Subcutaneous abdominal adipose tissue (tissue), 5 donors: Measurements from ENCODE around the gene SPDEF.

Experiments used
- H3K27ac ChIP-seq: one replicate; pipeline ENCODE4 v1.7.0; 2013; ENCODE audit warnings: low read depth, mild to moderate bottlenecking, inconsistent platforms, low read length, moderate library complexity
- H3K27me3 ChIP-seq, 5 donors: one replicate each; pipeline ENCODE4 v1.7.0; 2013; ENCODE audit warnings: low read length in 5 of 5, inconsistent platforms in 1 of 5; ENCODE audit not compliant: control insufficient read depth in 5 of 5, insufficient read depth in 4 of 5
- H3K36me3 ChIP-seq, 5 donors: one replicate each; pipeline ENCODE4 v1.7.0; 2013; ENCODE audit warnings: low read length in 5 of 5; ENCODE audit not compliant: control insufficient read depth in 5 of 5, insufficient read depth in 5 of 5
- H3K4me1 ChIP-seq, 5 donors: one replicate each; pipeline ENCODE4 v1.7.0; 2013; ENCODE audit warnings: low read length in 5 of 5, mild to moderate bottlenecking in 3 of 5, moderate library complexity in 1 of 5; ENCODE audit not compliant: control insufficient read depth in 5 of 5, insufficient read depth in 5 of 5
- H3K4me3 ChIP-seq, 5 donors: one replicate each; pipeline ENCODE4 v1.7.0; 2013; ENCODE audit warnings: low read length in 5 of 5, low read depth in 1 of 5
- H3K9ac ChIP-seq, 5 donors: one replicate each; pipeline ENCODE4 v1.7.0; 2013; ENCODE audit warnings: low read length in 5 of 5, mild to moderate bottlenecking in 4 of 5, moderate library complexity in 3 of 5
- H3K9me3 ChIP-seq, 5 donors: one replicate each; pipeline ENCODE4 v1.7.0; 2013; ENCODE audit warnings: low read length in 5 of 5; ENCODE audit not compliant: control insufficient read depth in 5 of 5
- donor health status: healthy.
- donor health status: healthy.
- donor health status: healthy.
- donor health status: healthy.
- donor health status: healthy.

The SPDEF gene

DNA sequence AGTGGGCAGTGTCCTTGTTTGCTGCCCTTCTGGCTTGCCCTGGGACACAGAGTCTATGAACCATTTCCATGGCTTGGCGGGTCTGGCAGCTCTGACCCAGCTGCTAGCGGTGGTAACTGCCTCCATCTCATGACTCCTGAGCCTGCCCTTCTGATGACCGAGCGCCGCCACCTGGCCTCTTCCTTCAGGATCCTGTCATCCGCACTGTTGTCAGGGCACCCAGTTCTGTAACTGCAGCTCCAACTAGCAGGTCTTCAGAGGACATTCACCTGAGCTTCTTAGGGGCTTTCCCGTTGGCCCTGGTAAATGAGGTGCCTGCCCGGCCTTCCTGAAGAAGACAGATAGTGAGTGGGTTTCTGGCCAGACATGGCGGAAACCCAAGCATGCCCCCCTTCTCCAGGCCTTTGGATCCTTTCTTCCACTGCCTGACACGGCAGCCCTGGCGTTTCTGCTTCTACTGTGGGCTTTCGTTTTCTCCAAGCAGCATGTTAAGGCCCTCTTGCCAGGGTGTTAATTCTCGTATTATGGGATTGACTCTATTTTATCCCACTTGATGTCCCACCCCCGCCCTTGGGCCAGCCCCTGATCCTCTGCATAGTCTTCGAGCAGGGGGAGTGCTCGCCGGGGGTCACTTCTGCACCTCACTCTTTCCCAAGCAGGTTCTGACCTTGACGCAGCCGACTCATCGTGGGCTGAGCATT, 65.6 kb downstream of the SPDEF start:
- Histone ChIP-seq H3K27me3 (peaks cover 0 to 2% (median 0%) of the 10 kb centered on the region in 5 donors), H3K9me3 (no peaks in the 10 kb centered on the region), H3K9ac (no peak overlapping the region), H3K27ac (no peak overlapping the region), H3K4me3 (peak overlapping the region in 4 of 5 donors; percentile 3 to 27 (median 8)), H3K4me1 (peaks cover 0 to 7% (median 0%) of the 10 kb centered on the region in 5 donors), H3K36me3 (no peaks in the 10 kb centered on the region)

DNA sequence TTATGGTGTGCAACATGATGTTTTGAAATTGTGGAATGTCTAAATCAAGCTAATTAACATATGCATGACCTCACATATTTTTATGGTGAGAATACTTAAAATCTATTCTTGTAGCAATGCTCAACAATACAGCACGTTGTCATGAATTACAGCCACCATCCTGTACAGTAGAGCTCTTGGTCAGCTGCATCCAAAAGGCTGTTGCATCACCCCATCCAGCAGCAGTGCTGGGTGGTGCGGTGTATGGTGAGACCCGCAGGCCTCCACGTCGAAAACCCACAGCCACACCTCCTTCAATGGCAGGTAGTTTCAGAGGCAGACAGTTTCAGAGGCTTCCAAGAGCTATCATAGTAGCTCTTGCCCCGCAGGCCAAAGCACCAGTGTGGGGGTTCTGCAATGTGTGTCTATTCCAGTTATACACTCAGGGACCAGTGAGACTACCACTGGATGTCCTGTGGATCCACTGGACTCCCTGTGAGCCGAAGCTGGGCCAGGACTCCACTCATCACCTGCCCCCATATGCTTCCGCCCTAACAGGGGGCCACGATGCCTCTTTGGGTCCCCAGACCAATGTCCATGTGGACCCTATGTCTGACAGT, 66.8 kb downstream of the SPDEF start:
- H3K4me3 ChIP-seq: no peak overlapping the region
- H3K9me3 ChIP-seq: no peaks in the 10 kb centered on the region

More for the DNA sequence above, 66.8 kb downstream of the SPDEF start:
- Histone ChIP-seq H3K4me1 (peaks cover 0 to 7% (median 0%) of the 10 kb centered on the region in 5 donors), H3K27ac (no peak overlapping the region), H3K9ac (no peak overlapping the region), H3K27me3 (peaks cover 0 to 6% (median 0%) of the 10 kb centered on the region in 5 donors), H3K36me3 (no peaks in the 10 kb centered on the region)
